ENCODE data around the gene SLC30A10. TPM values are rescaled to one million over a fixed set of nuclear protein-coding genes. Genes with fewer than 3 reads are reported as not detected.
A peak's percentile ranks its signal among the peaks of the same experiment; 100 is the strongest.
"Not testable (repeated sequence)": the region's sequence is repeated elsewhere in the genome, so short reads cannot be mapped to it uniquely, and the experiment has no call there.

Gene SLC30A10
- total RNA-seq, 1 donor from 2014 or later: 0.63 TPM

- no peaks in the 10 kb centered on the region for H3K36me3 Mint-ChIP-seq (ENCODE audit: low read depth)
- TF ChIP-seq, protein P1, sequence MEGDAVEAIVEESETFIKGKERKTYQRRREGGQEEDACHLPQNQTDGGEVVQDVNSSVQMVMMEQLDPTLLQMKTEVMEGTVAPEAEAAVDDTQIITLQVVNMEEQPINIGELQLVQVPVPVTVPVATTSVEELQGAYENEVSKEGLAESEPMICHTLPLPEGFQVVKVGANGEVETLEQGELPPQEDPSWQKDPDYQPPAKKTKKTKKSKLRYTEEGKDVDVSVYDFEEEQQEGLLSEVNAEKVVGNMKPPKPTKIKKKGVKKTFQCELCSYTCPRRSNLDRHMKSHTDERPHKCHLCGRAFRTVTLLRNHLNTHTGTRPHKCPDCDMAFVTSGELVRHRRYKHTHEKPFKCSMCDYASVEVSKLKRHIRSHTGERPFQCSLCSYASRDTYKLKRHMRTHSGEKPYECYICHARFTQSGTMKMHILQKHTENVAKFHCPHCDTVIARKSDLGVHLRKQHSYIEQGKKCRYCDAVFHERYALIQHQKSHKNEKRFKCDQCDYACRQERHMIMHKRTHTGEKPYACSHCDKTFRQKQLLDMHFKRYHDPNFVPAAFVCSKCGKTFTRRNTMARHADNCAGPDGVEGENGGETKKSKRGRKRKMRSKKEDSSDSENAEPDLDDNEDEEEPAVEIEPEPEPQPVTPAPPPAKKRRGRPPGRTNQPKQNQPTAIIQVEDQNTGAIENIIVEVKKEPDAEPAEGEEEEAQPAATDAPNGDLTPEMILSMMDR (conservative IDR thresholded peaks at IDR 0.05): peak; percentile 30
Observed at GRCh38 chr1:219876798-219877209, 51.6 kb downstream of the SLC30A10 start.

DNA sequence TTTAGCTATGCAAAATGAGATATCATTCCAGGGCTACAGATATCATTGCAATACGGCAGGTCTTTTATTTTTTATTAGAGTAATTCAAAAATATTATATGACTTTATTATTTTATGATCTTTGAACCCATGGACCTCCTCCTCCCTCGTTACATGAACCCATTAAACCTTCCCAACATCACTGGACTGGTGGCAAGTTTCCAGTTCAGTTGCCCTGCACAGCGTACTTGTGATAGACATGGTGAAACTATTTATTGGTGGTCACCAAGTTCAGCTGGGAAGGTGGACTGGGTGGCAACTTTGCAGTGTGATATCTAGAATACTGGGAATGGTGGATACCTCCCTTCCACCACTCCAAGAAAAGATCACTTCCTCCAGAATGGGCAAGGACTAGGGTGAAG is 52.5 kb downstream of the SLC30A10 start:
- no peak overlapping the region for H3K4me3 Mint-ChIP-seq
- H3K4me1 Mint-ChIP-seq: peaks cover 9% of the 10 kb centered on the region
- no peaks in the 10 kb centered on the region for H3K9me3 Mint-ChIP-seq
- no peak for DNase-seq (ENCODE audit: low read depth, low spot score)
- H3K27me3 Mint-ChIP-seq (ENCODE audit: low read depth): peaks cover 4% of the 10 kb centered on the region
- TF ChIP-seq, protein P1 (conservative IDR thresholded peaks at IDR 0.05): no peak
- H3K36me3 Mint-ChIP-seq (ENCODE audit: low read depth): no peaks in the 10 kb centered on the region
- H3K27ac Mint-ChIP-seq (ENCODE audit: unreplicated experiment): no peak overlapping the region

More at GRCh38 chr1:219876798-219877209, 51.6 kb downstream of the SLC30A10 start:
- DNase-seq (ENCODE audit: low read depth, low spot score): no peak
- Mint-ChIP-seq H3K9me3 (no peaks in the 10 kb centered on the region), H3K27ac (ENCODE audit: unreplicated experiment) (no peak overlapping the region), H3K4me1 (peaks cover 11% of the 10 kb centered on the region), H3K27me3 (ENCODE audit: low read depth) (peaks cover 4% of the 10 kb centered on the region), H3K4me3 (no peak overlapping the region)

GRCh38 chr1:219872538-219872937 is 55.8 kb downstream of the SLC30A10 start:
- not testable (repeated sequence) for H3K4me1 Mint-ChIP-seq; H3K4me3 Mint-ChIP-seq; H3K9me3 Mint-ChIP-seq; H3K36me3 Mint-ChIP-seq (ENCODE audit: low read depth); DNase-seq (ENCODE audit: low read depth, low spot score); H3K27ac Mint-ChIP-seq (ENCODE audit: unreplicated experiment); H3K27me3 Mint-ChIP-seq (ENCODE audit: low read depth)

DNA sequence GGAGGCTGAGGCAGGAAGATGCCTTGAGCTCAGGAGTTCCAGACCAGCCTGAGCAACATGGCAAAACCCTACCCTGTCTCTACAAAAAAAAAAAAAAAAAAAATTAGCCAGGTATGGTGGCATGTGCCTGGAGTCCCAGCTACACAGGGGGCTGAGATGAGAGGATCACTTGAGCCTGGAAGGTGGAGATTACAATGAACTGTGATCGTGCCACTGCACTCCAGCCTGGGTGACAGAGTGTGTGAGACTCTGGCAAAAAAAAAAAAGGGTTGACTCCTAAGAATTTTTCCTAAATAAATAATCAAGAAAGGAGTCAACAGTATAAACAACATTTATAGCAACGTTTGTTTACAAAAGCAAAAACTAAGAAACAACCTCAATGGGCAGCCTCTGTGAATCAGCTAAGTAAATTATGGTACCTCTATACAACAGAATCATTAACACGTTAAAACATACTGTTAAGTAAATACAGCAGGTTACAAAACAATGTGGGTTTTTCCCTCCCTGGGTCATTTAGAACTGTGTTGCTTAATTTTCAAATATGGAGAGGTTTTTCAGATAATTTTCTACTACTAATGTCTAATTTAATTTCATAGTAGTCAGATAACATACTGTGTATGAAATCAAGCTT is 56.8 kb downstream of the SLC30A10 start:
- Mint-ChIP-seq H3K27ac (ENCODE audit: unreplicated experiment) (no peak overlapping the region), H3K4me1 (peaks cover 9% of the 10 kb centered on the region), H3K9me3 (no peaks in the 10 kb centered on the region), H3K4me3 (no peak overlapping the region), H3K27me3 (ENCODE audit: low read depth) (no peaks in the 10 kb centered on the region), H3K36me3 (ENCODE audit: low read depth) (no peaks in the 10 kb centered on the region)
- TF ChIP-seq, protein P1 (conservative IDR thresholded peaks at IDR 0.05): no peak
- no peak for DNase-seq (ENCODE audit: low read depth, low spot score)

GRCh38 chr1:219868615-219869014 is 59.7 kb downstream of the SLC30A10 start:
- H3K36me3 Mint-ChIP-seq (ENCODE audit: low read depth); DNase-seq (ENCODE audit: low read depth, low spot score); H3K4me1 Mint-ChIP-seq; H3K27ac Mint-ChIP-seq (ENCODE audit: unreplicated experiment); H3K9me3 Mint-ChIP-seq; H3K4me3 Mint-ChIP-seq; H3K27me3 Mint-ChIP-seq (ENCODE audit: low read depth): not testable (repeated sequence)

Other genes starting within 250 kb of the SLC30A10 start
- 98.7 TPM in 2 replicates for gene EPRS1, start 117.9 kb upstream of the SLC30A10 start, total RNA-seq
- gene BPNT1, start 161.2 kb upstream of the SLC30A10 start, total RNA-seq: 20.2 and 21.1 TPM in 2 replicates
- 65.1 and 66.9 TPM in 2 replicates for gene IARS2, start 165.6 kb upstream of the SLC30A10 start, total RNA-seq

All from neural crest cell (in vitro differentiated cells).